ENCODE results near the gene CTDNEP1.
A peak's percentile ranks its signal among the peaks of the same experiment; 100 is the strongest.

CTDNEP1 gene

GRCh38 chr17:7283471-7284216 lies 32.1 kb upstream of the CTDNEP1 start:
- Mint-ChIP-seq H3K9me3 (no peaks in the 10 kb centered on the region), H3K4me1 (peaks cover 39% of the 10 kb centered on the region), H3K36me3 (no peaks in the 10 kb centered on the region), H3K4me3 (no peak overlapping the region), H3K27me3 (peaks cover 63% of the 10 kb centered on the region), H3K27ac (no peak overlapping the region)
- no peak for ATAC-seq

GRCh38 chr17:7282752-7283321 lies 31.3 kb upstream of the CTDNEP1 start:
- Mint-ChIP-seq H3K27me3 (peaks cover 55% of the 10 kb centered on the region), H3K27ac (no peak overlapping the region), H3K9me3 (no peaks in the 10 kb centered on the region), H3K4me3 (no peak overlapping the region), H3K4me1 (peaks cover 39% of the 10 kb centered on the region), H3K36me3 (no peaks in the 10 kb centered on the region)
- ATAC-seq, result no peak

GRCh38 chr17:7281953-7282751 lies 30.6 kb upstream of the CTDNEP1 start:
- H3K9me3 Mint-ChIP-seq, result no peaks in the 10 kb centered on the region
- peak overlapping the region; percentile 86 for H3K4me3 Mint-ChIP-seq
- H3K4me1 Mint-ChIP-seq, result peaks cover 39% of the 10 kb centered on the region
- H3K27me3 Mint-ChIP-seq, result peaks cover 48% of the 10 kb centered on the region
- no peak for ATAC-seq
- no peaks in the 10 kb centered on the region for H3K36me3 Mint-ChIP-seq
- peak overlapping the region; percentile 0 for H3K27ac Mint-ChIP-seq

- peak within 1 kb of the TSS; percentile 0 for H3K27ac Mint-ChIP-seq
- H3K9me3 Mint-ChIP-seq, result no peaks in the 10 kb centered on the region
- peaks cover 40% of the 10 kb centered on the region for H3K27me3 Mint-ChIP-seq
- no peaks in the 10 kb centered on the region for H3K36me3 Mint-ChIP-seq
- peak; percentile 86 for ATAC-seq
- H3K4me3 Mint-ChIP-seq, result peak within 1 kb of the TSS; percentile 86
- H3K4me1 Mint-ChIP-seq, result peaks cover 39% of the 10 kb centered on the region
These were observed 29.8 kb upstream of the CTDNEP1 start, which contains the start of gene SLC2A4 for GRCh38 chr17:7281074-7281952. Gene SLC2A4, plus strand, starts transcription at chr17:7281718. Its CDS starts 217 bp downstream, at chr17:7281935.

- Mint-ChIP-seq H3K36me3 (no peaks in the 10 kb centered on the region), H3K4me3 (peak overlapping the region; percentile 86), H3K27ac (peak overlapping the region; percentile 0), H3K4me1 (peaks cover 39% of the 10 kb centered on the region), H3K27me3 (peaks cover 35% of the 10 kb centered on the region), H3K9me3 (no peaks in the 10 kb centered on the region)
- ATAC-seq, result peak; percentile 81
These were observed 29.1 kb upstream of the CTDNEP1 start for GRCh38 chr17:7280519-7281073.

- Mint-ChIP-seq H3K4me3 (no peak overlapping the region), H3K27ac (no peak overlapping the region), H3K27me3 (peaks cover 25% of the 10 kb centered on the region), H3K9me3 (no peaks in the 10 kb centered on the region), H3K36me3 (no peaks in the 10 kb centered on the region), H3K4me1 (peaks cover 39% of the 10 kb centered on the region)
- ATAC-seq, result no peak
These were observed 27.9 kb upstream of the CTDNEP1 start for GRCh38 chr17:7279448-7279847.

GRCh38 chr17:7266784-7267183 lies 15.2 kb upstream of the CTDNEP1 start:
- Mint-ChIP-seq H3K4me1 (peaks cover 24% of the 10 kb centered on the region), H3K4me3 (no peak overlapping the region), H3K27me3 (peaks cover 47% of the 10 kb centered on the region), H3K9me3 (no peaks in the 10 kb centered on the region), H3K36me3 (no peaks in the 10 kb centered on the region), H3K27ac (no peak overlapping the region)
- ATAC-seq, result no peak

- H3K27ac Mint-ChIP-seq, result no peak overlapping the region
These were observed 12.2 kb upstream of the CTDNEP1 start for GRCh38 chr17:7263801-7264078.

GRCh38 chr17:7262935-7263800 lies 11.6 kb upstream of the CTDNEP1 start:
- Mint-ChIP-seq H3K36me3 (no peaks in the 10 kb centered on the region), H3K27ac (peak overlapping the region; percentile 38), H3K4me3 (peak overlapping the region; percentile 55), H3K4me1 (peaks cover 26% of the 10 kb centered on the region), H3K9me3 (no peaks in the 10 kb centered on the region), H3K27me3 (peaks cover 37% of the 10 kb centered on the region)
- no peak for ATAC-seq

More at GRCh38 chr17:7263801-7264078, 12.2 kb upstream of the CTDNEP1 start:
- Mint-ChIP-seq H3K4me1 (peaks cover 26% of the 10 kb centered on the region), H3K27me3 (peaks cover 37% of the 10 kb centered on the region), H3K9me3 (no peaks in the 10 kb centered on the region), H3K4me3 (no peak overlapping the region), H3K36me3 (no peaks in the 10 kb centered on the region)
- ATAC-seq, result no peak

GRCh38 chr17:7262192-7262934 lies 10.8 kb upstream of the CTDNEP1 start, which contains the start of gene CLDN7:
Gene CLDN7, minus strand, starts transcription at chr17:7262478. Its CDS starts 435 bp downstream, at chr17:7262043.
- Mint-ChIP-seq H3K36me3 (peaks cover under 1% of the 10 kb centered on the region), H3K4me3 (peak within 1 kb of the TSS; percentile 72), H3K4me1 (peaks cover 26% of the 10 kb centered on the region), H3K27me3 (peaks cover 37% of the 10 kb centered on the region), H3K9me3 (no peaks in the 10 kb centered on the region), H3K27ac (peak within 1 kb of the TSS; percentile 63)
- ATAC-seq, result no peak

- ATAC-seq, result peak; percentile 62
- Mint-ChIP-seq H3K27me3 (peaks cover 31% of the 10 kb centered on the region), H3K9me3 (no peaks in the 10 kb centered on the region), H3K27ac (peak overlapping the region; percentile 63), H3K4me1 (peaks cover 26% of the 10 kb centered on the region), H3K36me3 (peaks cover 9% of the 10 kb centered on the region), H3K4me3 (peak overlapping the region; percentile 72)
These were observed 10.1 kb upstream of the CTDNEP1 start for GRCh38 chr17:7261379-7262191.

- H3K4me1 Mint-ChIP-seq, result peaks cover 26% of the 10 kb centered on the region
- peaks cover 16% of the 10 kb centered on the region for H3K36me3 Mint-ChIP-seq
- peak; percentile 68 for ATAC-seq
- H3K9me3 Mint-ChIP-seq, result no peaks in the 10 kb centered on the region
- peaks cover 24% of the 10 kb centered on the region for H3K27me3 Mint-ChIP-seq
- H3K27ac Mint-ChIP-seq, result peak overlapping the region; percentile 63
- peak overlapping the region; percentile 72 for H3K4me3 Mint-ChIP-seq
These were observed 9.3 kb upstream of the CTDNEP1 start for GRCh38 chr17:7260651-7261378.
